ENCODE data around the gene TMEM260.
"Not testable (repeated sequence)": the region's sequence is repeated elsewhere in the genome, so short reads cannot be mapped to it uniquely, and the experiment has no call there.

The TMEM260 gene

DNA sequence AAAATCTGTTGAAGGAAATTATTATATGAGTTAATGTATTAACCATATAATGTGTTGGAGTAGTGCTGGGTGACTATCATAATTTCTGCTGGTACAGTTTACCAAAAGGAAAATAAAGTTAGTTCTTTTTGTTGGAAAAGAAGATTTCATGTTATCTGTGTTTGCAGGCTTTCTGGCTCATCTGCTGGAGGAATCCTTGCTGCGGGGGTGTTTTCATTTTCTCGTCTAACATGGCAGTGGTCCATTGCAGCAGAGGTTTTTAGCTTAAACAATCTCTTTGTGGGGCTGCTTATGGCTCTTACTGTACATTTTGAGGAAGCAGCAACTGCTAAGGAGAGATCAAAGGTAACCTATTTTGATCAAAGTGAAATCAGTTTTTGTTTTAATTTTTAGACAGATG, 24.1 kb downstream of the TMEM260 start:
- DNase-seq = no peak

DNA sequence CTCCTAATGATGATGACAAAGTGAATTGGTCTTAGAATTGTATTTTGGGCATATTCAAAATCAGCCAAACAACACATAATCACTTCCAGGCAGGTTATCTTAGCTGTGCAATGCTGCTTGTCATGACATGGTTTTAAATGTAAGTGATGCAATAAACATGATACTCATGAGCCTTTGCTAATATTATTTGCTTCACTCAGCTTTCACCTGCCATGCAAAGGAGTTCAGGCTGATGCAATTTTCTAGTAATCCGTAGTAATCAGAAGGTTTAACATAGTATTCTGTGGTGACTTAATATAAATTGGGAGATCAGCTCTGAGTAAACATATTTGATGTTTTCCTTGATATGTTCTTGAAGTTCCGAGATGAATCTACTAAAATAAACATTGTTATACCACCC, 29.1 kb downstream of the TMEM260 start:
- no peak for DNase-seq

DNA sequence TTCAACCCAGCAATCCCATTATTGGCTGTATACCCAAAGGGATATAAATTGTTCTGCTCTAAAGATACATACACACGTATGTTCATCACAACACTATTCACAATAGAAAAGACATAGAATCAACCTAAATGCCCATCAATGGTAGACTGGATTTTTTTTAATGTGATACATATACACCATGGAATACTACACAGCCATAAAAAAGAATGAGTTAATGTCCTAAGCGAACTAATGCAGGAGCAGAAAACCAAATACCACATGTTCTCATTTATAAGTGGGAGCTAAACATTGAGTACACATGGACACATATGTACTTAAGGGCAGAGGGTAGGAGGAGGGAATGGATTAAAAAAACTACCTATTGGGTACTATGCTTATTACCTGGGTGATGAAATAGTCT, 32.1 kb downstream of the TMEM260 start:
- not testable (repeated sequence) for DNase-seq

DNA sequence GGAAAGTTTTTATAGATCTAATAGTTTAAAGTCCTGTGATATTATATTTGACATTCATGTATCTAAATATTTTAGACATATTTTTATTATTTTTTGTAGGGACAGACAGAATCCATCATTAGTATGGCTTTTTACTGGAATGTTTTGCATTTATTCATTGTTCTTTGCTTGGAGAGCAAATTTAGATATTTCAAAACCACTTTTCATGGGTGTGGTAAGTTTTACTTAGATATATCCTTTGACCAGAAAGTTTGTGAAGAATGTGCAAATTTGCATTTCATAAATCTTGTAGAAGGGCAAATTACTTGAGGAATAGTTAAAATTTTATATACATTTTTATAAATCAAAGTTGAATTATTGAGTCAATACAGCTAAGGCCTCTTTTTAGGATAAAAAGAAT, 37.5 kb downstream of the TMEM260 start:
- no peak for DNase-seq

DNA sequence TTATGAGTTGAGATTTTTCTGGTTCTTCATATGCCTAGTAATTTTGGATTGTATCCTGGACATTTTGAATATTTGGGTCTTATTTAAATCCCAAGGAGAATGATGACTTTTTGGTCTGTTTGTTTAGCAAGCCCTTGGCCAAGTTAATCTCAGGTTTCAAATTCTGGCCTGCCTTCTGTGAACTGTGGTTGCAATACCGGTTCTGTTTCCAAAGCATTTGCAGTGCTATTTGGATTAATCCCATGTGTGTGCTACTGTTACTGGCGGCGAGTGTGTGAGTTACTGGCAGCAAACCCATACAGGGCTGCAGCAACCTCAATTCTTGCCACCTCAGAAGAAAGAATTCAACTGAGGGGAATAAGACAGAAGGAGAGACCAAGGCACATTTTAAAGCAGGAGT, 51.1 kb downstream of the TMEM260 start:
- DNase-seq = no peak

DNA sequence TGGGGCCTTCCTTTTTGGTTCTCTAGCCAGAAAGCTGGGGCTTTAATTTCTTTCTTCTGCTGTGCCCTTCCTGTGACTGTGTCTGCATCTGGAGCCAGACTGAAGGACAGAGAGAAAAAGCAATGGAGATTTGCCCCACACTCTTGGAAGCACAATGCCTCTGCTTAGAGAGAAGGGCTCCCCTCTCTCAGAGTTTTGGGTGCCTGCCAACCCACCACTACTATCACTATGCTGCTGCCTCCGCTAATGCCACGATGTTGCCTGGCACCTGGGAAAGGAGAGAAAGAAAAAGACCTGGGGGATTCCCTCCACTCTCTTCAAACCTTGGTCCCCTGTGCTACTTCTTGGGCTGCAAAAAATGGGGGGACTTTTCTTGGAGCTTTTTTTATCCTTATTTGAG, 52.6 kb downstream of the TMEM260 start:
- peak in 1 of 2 donors; percentile 4 for DNase-seq

DNA sequence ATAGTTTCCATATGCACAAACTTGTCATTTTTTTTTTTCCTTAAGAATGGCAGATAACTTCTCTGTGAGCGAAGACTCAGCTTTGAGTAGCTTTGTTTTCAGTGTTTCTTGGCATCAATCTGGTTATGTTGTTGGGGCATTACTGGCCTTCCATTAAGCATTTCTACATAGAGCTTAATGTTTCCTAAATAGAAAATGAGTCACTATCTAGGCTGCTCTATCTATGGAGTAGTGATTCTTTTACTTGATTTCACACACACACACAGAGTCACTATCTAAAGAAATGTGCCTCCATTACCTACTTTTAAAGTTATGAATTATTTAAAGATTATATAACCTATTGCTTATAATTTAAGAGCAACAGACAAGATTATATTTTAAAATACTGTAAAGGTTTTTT, 53.9 kb downstream of the TMEM260 start:
- no peak for DNase-seq

DNA sequence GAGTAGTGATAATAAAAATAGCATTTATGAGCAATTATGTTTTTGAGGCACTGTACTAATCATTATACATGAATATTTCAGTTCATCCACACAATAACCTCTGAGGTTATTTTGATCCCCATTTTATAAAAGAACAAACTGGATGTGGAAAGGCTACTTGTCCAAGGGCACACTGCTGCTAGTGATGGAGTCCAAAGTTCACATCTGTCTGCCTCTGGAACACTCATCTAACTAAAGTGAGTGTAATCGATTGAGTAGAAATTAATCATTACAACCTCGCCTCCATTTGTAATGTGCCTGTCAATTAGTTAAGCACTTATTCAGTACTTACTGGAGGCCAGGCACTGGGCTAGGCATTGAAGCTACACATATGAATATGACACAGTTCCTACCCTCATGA, 55.4 kb downstream of the TMEM260 start:
- no peak for DNase-seq

DNA sequence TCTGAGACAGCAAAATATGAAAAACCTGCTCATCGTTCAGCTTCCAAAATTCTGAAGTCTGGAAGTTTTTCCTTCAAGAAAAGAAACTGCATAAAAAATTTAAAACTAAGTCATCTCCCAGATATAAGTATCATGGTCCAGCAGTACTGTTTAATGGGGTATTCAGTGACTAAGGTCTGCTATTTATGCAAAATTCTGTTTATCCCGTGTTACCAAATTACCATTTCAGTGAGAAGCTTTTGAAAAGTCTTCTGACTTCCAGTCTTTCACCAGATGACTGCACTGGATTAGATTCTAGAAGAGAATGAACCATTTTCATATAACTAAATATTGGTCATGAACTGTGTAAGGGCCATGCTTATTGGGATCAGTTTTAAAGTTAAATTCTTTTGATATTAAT, 67.9 kb downstream of the TMEM260 start:
- DNase-seq = no peak

DNA sequence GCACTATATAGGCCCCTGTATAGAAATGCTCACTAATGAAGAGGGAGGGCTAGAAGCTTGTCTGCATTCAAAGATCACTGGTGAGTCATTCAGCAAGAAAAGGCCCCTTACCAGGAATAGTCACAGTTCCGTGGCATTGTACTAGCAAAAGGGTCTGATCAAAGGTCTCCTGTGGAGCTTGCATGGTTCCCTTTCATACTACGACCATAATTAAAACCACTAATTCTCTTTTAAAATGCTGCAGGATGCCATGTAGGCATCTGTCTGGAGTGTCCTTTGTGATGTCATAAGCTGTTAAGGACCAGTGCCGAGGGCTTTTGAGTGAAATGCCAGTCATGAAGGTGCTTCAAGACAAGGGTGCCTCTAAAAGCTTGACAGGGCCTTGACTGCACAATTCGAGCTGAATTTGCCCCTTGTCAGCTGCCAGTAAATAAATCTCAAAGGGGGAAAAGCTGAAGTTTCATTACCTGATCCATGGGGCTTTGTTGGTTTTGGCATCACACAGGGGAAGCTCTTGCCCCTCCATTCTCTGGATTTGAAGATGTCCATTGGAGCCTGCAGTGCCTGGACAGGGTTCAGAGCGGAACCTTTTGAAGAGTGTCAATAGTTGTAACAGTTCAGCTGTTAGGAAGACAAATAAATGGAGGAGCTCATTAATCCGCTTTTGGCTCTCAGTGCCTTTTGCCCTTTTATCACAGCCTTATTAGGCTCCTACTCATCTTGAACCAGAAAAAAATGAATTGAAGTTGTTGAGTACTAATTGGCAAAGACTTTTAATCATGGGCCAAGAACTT, 69.1 kb downstream of the TMEM260 start:
- no peak for DNase-seq

DNA sequence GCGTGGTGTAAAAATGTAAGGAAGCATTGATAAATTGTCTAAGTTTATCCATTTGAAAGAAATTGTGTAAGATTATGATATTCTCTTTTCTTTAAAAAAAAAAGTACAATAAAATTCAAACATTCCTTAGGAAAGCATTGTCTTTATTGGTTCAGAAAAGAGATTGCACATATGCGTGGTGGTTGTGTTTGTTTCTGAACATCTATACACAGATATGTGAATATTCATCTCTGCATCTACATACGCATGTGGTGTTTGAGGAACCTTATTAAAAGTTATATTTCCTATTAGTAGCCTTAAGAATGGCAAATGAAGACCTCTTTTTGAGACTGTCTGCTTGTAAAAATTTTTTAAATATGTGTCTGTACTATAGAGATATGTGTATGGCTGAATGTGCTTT, 69.8 kb downstream of the TMEM260 start:
- DNase-seq = no peak

DNA sequence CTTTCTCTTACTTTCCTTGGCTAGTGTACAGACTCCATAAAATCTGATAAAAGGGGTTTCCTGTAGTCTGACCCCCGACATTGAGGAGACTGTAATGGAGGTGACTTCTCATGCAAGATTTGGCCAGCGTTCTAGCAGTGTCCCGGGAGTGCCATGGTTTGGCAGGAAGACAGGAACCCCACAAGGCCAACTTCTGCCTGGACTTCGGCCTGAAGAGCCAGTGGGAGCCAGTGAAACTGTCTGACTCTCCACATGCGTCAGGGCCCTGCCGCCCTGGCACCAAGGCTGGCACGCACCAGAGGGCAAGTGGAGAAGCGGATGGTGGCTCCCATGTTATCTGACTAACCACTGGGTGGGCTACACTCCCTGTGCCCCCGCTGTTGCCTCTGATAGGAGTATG, 70.5 kb downstream of the TMEM260 start:
- peak in 1 of 2 donors; percentile 8 for DNase-seq

DNA sequence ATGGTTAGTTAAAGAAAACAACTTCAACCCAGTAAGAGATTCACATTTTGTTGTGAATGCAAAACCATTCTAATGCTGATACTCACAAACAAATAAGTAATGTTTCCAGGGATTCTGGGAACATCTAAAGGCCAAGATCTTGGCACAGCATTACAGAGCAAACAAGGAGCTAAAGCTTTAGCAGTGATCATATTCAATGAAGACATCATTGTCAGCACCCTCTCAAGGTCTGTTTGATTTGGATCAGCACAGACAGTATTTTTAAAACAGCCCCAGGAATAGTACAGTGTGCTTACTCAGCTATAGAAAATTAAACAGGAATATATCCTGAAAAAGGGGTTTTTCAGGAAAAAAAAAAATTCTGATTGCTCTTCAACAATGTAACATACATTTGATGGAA, 71.4 kb downstream of the TMEM260 start:
- no peak for DNase-seq

DNA sequence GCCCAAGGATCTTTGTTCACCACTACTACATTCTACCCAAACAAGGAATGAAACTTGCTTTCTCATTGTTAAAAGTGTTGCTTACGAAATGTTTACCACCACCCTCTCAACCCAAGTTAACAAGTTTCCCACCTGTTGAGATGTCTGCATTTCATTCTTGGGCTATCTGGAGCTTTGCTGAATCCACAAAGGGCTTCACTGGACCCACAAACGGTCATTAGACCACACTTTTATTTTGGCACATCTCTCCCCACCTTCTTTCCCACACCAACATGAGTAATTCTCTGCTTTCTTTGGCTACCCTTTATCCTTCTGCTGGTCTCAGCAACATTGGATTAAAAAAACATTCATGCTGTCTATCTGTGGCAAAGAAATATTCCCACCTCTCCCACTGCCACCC, 78.0 kb downstream of the TMEM260 start:
- DNase-seq = no peak

DNA sequence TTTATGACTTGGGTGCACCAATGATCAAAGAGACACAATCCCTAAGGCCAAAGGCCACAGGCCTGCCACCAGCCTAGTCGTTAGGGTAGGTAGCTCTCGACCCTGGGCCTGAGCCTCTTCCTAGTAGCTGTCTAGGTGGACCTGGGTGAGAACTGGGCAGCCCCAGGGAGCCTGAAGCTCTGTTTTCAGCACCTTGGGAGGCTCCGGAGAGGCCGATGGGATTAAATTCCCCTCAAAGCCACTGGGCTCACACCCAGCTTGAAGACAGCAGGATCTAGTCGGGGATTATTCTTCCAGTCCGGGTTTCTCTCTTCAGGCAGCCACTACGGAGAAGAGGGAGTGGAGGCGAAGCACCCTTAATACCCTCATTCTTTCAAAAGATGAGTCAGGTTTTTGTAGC, 79.8 kb downstream of the TMEM260 start:
- DNase-seq = no peak

DNA sequence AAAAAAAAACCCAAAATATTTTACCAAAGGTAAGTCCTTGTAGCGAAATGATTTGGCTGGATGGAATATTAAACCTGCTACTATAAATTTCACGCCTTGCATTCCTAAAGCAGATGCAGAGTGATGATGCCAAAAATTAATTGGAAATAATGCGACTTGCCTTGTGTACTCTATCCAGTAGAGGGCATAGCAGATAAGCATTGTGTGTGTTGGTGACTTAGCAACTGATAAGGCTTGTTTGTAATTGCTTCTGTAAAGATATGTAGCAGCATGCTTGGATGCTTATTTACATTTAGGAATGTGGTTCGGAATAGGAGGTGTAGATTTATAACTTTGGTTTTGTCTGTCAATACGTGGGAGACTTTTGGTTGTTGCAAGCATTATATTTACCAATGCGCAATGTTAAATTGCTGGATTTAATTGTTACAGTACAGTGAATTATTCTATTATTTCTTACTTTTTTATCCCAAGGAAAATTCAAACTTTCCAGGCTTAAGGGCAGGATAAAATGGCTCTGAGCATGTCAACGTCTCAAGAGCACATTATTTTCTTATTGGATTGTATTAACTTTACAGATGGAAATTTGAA, 80.5 kb downstream of the TMEM260 start:
- DNase-seq = peak in 1 of 2 donors; percentile 53

DNA sequence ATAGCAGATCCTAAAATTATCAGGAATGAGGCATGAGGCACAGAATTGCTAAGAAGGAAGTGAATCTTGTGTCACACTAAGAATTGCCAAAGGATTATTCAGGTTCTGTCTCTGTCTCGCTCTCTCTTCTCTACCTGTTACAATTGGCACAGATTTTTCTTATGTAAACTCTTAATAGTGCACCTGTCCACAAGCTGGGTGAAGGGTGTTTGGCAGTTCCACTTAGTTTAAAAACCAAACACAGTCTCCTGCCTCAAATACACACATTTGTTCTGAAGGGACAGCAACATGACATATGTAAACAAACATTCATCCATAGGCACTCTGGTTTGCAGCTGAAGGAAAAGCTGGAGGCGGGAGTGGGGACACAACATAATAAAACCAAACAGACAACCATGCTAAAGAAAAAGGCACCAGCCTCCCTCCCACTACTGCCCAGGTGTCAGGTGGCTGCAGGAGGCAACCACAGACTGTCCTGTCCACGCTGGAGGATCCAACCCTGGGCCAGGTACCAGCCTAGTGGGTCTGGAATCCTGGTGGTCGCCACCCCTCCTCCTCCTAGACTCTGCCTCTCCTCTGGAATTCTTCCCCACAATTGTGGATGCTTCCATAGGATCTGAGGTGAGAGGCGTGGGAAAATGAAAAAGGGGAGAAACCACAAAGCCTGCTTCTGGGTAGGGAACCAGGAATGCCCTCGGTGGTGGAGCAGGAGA, 81.2 kb downstream of the TMEM260 start:
- DNase-seq = no peak

DNA sequence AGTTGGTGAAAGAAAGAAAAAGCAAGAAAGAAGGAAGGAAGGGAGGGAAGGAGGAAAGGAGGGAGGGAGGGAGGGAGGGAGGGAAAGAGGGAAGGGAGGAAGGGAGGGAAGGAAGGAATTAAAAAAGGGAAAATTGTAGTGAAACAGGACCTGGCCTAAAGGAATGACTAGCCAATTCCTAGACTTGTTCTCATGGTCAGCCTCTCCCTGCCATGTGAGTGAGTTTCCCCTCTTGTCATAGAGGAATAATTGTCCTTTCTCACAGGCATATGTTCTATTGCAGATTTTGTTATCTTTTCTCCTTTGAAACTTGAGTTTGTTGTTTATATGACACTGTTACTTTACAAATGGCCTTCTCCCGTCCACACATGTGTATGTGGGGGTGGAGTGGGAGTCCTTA, 81.9 kb downstream of the TMEM260 start:
- no peak for DNase-seq

DNA sequence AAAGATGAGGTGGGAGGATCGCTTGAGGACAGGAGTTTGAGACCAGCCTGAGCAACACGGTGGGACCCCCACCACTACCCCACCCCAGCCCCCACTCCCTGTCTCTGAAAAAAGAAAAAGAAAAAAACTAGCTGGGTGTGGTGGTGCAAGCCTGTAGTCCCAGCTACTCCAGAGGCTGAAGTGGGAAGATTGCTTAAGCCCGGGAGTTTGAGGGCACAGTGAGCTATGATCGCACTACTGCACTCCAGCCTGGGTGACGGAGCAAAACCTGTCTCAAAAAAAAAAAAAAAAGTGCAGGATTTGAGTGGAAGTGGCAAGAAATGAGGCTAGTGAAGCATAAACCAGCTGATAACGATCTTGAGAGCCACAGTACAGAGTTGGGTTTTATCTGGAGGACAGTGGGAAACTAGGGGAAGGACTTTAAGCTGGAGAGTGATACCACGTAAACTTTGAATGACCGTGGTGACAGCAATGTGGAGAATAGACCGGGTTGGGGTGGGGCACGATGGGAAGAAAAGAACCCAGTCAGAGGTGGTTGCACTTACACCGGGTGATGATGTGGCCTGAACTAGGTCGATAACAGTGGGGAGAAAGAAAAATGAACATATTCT, 85.3 kb downstream of the TMEM260 start:
- DNase-seq = no peak

DNA sequence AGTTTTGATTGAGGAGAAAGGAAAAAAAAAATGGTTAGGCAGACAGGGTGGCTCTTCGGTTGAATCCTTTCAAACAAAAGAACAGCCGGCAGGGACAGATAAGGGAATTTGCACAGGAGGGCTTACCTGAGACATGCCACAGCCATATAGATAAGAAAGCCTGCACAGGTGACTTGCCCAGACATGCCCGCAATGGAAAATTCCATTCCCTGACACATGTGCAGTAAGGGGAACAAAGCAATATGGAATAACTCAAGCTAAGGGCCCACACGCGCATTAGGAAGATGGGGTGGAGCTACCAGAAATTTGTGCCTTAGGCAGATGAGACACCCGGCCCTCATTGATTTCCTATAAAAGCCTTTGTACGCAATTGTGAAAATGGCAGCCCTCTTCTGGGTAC, 86.7 kb downstream of the TMEM260 start:
- no peak for DNase-seq

DNA sequence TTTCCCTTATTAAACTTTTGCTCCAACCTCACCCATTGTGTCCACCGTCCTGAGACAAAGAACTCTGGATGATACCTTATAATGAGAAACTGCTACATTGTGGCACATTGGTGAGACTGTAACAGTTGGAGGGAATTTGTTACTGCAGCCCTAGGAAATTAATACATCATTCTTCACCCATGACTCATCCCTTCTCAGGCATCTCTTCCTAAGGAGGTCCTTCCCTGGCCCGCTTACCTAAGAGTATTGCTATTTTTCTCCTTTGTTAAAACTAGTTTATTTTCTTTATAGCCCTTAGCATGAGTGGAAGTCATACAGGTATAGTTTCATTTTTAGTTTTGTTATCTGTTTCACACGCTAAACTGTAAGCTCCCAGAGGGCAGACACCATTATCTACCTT, 87.1 kb downstream of the TMEM260 start:
- DNase-seq = no peak

DNA sequence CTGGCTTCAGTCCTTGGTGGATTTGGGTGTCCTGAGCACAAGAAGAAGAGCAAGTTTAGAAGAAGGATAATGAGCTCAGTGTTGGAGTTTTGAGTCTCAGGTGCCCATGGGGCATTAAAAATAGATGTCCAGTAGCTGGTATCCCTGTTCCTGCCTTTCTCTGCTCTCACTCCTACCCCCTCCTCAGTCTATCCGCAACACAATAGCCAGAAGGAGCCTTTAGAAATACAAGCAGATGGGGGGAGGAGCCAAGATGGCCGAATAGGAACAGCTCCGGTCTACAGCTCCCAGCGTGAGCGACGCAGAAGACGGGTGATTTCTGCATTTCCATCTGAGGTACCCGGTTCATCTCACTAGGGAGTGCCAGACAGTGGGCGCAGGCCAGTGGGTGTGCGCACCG, 87.7 kb downstream of the TMEM260 start:
- not testable (repeated sequence) for DNase-seq

DNA sequence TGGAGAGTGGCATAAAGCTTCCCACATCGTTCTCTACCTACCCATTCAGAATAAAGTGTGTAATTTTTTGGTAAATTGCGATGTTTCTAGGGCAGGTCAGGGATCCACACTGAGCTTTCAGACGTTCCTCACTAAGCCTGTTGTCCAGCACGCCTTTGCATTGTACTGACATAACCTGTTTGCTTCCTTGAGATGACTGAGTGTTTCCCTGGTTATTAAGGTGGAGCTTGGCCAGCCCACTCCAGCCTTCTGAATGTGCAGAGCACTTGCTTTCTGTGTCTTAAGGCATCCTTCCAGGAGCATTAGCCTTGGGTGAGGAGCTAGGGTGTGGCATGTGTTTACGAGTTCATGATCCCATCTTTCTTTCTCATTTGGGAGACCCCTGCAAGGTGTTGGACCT, 96.4 kb downstream of the TMEM260 start:
- DNase-seq = no peak

DNA sequence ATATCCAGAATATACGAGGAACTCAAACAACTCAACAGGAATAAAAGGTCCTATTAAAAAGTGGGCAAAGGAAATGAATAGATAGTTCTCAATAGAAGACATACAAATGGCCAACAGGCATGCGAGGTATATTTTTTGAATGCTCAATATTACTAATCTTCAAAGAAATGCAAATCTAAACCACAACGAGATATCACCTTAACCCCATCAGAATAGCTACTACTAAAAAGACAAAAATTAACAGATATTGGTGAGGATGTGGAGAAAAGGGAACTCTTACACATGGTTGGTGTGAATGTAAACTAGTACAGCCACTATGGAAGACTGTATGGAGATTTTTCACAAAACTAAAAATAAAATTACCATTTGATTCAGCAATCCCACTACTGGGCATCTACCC, 99.2 kb downstream of the TMEM260 start:
- no peak for DNase-seq

All from hippocampal formation (tissue), 2 donors.